ENCODE data around the gene SCGB1D2. TPM values are rescaled to one million over a fixed set of nuclear protein-coding genes. Genes with fewer than 3 reads are reported as not detected.

SCGB1D2 gene
- total RNA-seq, 1 experiment from 2014 or later: not detected

DNA sequence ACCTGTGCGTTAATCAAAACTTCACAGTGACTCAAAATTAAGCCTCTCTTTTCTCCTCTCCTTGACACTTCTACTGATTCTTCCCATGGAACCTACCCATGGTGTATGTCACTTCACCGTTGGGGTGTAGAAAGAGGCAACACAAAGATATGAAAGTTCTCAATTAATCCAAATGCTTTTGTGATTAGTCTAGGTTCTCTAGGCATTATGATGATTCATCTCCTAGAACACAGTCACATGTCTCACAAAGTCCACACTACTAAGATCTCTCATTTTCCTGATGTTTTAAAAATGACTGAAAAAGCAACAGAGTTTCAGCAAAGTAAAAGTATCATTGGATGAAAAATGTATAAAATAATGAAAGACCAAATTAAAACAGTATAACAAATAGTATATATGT lies 14.2 kb downstream of the SCGB1D2 start:
- H3K27me3 Mint-ChIP-seq (ENCODE audit: insufficient read depth, unreplicated experiment): peaks cover 17% of the 10 kb centered on the region
- no peak overlapping the region for H3K4me3 ChIP-seq (ENCODE audit: low read depth, low read length)
- no peaks in the 10 kb centered on the region for H3K36me3 Mint-ChIP-seq (ENCODE audit: insufficient read depth, unreplicated experiment)
- ChIA-PET CTCF (no interaction called here), POLR2A (interaction anchor here (0.7 kb wide), 1 partner anchor 10 kb away, joined by 6 read pairs; no protein-coding TSS in a partner anchor)
- peaks cover 14% of the 10 kb centered on the region for H3K9me3 ChIP-seq
- no peak overlapping the region for H3K4me3 Mint-ChIP-seq (ENCODE audit: unreplicated experiment)
- no peak for TF ChIP-seq CTCF (IDR thresholded peaks at IDR 0.05; ENCODE audit: insufficient read depth in 1 of 2, low read depth in 1 of 2, low read length in 1 of 2, severe bottlenecking in 1 of 2, unreplicated experiment in 1 of 2)
- intact Hi-C loops (cut with micrococcal nuclease; ENCODE audit: unreplicated experiment): no loop called here
- no TSS peak for BruUV-seq (replicated peaks)
- H3K27ac Mint-ChIP-seq (ENCODE audit: unreplicated experiment): no peak overlapping the region
- H3K4me1 ChIP-seq: no peaks in the 10 kb centered on the region
- no peaks in the 10 kb centered on the region for H3K27me3 ChIP-seq (replicated peaks; ENCODE audit: control insufficient read depth, insufficient read depth, low read length)
- DNase-seq: no peak
- H3K36me3 ChIP-seq (ENCODE audit: control insufficient read depth, insufficient read depth, low read length): no peaks in the 10 kb centered on the region
- peaks cover 13% of the 10 kb centered on the region for H3K9me3 Mint-ChIP-seq (ENCODE audit: unreplicated experiment)
- H3K4me1 Mint-ChIP-seq (ENCODE audit: low read depth, unreplicated experiment): no peaks in the 10 kb centered on the region

GRCh38 chr11:62260261-62260953 lies 18.4 kb downstream of the SCGB1D2 start:
- no peaks in the 10 kb centered on the region for H3K4me1 Mint-ChIP-seq (ENCODE audit: low read depth, unreplicated experiment)
- H3K27me3 Mint-ChIP-seq (ENCODE audit: insufficient read depth, unreplicated experiment): peaks cover 20% of the 10 kb centered on the region
- Histone ChIP-seq H3K36me3 (ENCODE audit: control insufficient read depth, insufficient read depth, low read length) (no peaks in the 10 kb centered on the region), H3K9me3 (no peaks in the 10 kb centered on the region), H3K4me3 (ENCODE audit: low read depth, low read length) (no peak overlapping the region), H3K27me3 (replicated peaks; ENCODE audit: control insufficient read depth, insufficient read depth, low read length) (no peaks in the 10 kb centered on the region), H3K4me1 (no peaks in the 10 kb centered on the region)
- H3K9me3 Mint-ChIP-seq (ENCODE audit: unreplicated experiment): no peaks in the 10 kb centered on the region
- no peak for DNase-seq
- POLR2A ChIA-PET: no interaction called here
- intact Hi-C loops (cut with micrococcal nuclease; ENCODE audit: unreplicated experiment): no loop called here
- no peak for TF ChIP-seq CTCF (IDR thresholded peaks at IDR 0.05; ENCODE audit: insufficient read depth in 1 of 2, low read depth in 1 of 2, low read length in 1 of 2, severe bottlenecking in 1 of 2, unreplicated experiment in 1 of 2)
- H3K27ac Mint-ChIP-seq (ENCODE audit: unreplicated experiment): no peak overlapping the region
- H3K36me3 Mint-ChIP-seq (ENCODE audit: insufficient read depth, unreplicated experiment): no peaks in the 10 kb centered on the region
- CTCF ChIA-PET: no interaction called here
- no TSS peak for BruUV-seq (replicated peaks)
- H3K4me3 Mint-ChIP-seq (ENCODE audit: unreplicated experiment): no peak overlapping the region

DNA sequence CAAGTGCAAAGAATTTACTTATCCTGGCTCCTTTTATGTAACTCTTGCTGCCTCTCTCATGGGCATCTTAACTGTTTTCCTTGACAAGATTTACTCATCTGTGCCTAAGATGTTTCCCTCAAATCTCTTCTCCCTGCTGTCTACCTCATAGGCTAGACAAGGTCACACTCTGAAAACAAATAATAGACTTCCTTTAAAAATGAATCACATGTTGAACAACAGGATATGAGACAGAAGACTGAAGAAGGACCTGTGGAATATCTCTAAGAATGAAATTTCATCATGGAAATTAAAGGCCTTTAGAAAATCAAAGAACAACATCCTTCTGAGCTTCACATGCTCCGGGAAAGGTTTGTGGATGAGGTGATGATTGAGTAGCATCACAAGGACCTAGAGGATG lies 22.0 kb downstream of the SCGB1D2 start:
- no peaks in the 10 kb centered on the region for H3K36me3 ChIP-seq (ENCODE audit: control insufficient read depth, insufficient read depth, low read length)
- POLR2A ChIA-PET: no interaction called here
- BruUV-seq (replicated peaks): no TSS peak
- Mint-ChIP-seq H3K36me3 (ENCODE audit: insufficient read depth, unreplicated experiment) (no peaks in the 10 kb centered on the region), H3K27me3 (ENCODE audit: insufficient read depth, unreplicated experiment) (peaks cover 5% of the 10 kb centered on the region), H3K9me3 (ENCODE audit: unreplicated experiment) (no peaks in the 10 kb centered on the region), H3K4me3 (ENCODE audit: unreplicated experiment) (no peak overlapping the region), H3K27ac (ENCODE audit: unreplicated experiment) (no peak overlapping the region), H3K4me1 (ENCODE audit: low read depth, unreplicated experiment) (no peaks in the 10 kb centered on the region)
- intact Hi-C loops (cut with micrococcal nuclease; ENCODE audit: unreplicated experiment): no loop called here
- H3K9me3 ChIP-seq: no peaks in the 10 kb centered on the region
- TF ChIP-seq CTCF (IDR thresholded peaks at IDR 0.05; ENCODE audit: insufficient read depth in 1 of 2, low read depth in 1 of 2, low read length in 1 of 2, severe bottlenecking in 1 of 2, unreplicated experiment in 1 of 2): no peak
- H3K4me3 ChIP-seq (ENCODE audit: low read depth, low read length): no peak overlapping the region
- CTCF ChIA-PET: interaction anchor here (0.6 kb wide), 1 partner anchor 236 kb away, joined by 3 read pairs; no protein-coding TSS in a partner anchor
- DNase-seq: no peak
- H3K4me1 ChIP-seq: no peaks in the 10 kb centered on the region
- no peaks in the 10 kb centered on the region for H3K27me3 ChIP-seq (replicated peaks; ENCODE audit: control insufficient read depth, insufficient read depth, low read length)
